SU-DHL-6 (cell line): ENCODE results near the gene MYH8.

Experiments
- EZH2phosphoT487 ChIP-seq: fragments of 200-600 bp; sonication (generic), shearing (Covaris generic); conservative IDR thresholded peaks from 2 replicates; pipeline ENCODE4 v1.6.1; 2018; ENCODE audit warnings: mild to moderate bottlenecking, antibody characterized with exemption, low read length, moderate library complexity, mixed read lengths
- TF ChIP-seq, protein P1 (sequence below): fragments of 200-600 bp; sonication (generic); IDR thresholded peaks from one replicate; pipeline ENCODE4 v1.5.1; 2017; ENCODE audit warnings: antibody characterized with exemption, mild to moderate bottlenecking, low read length, moderate library complexity; ENCODE audit not compliant: insufficient read depth, poor library complexity, severe bottlenecking

DNA sequence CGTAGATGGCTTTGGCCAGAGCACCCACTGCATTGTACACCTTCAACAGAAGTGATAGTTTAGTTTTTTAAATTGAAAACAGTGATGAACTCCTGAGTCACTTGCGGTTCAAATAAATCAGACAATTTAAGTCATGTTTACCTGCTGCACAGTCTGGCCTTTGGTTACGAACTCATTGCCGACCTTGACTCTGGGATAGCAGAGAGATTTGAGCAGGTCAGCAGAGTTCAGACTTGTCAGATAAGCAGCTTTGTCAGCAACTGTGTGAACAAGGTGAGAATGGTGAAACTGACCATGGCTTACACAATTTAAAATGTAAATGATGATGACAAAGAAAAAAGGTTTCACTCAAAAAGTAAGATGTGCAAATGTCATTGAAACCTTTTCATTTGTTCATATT lies 38.3 kb upstream of the MYH8 start:
- TF ChIP-seq, protein P1, sequence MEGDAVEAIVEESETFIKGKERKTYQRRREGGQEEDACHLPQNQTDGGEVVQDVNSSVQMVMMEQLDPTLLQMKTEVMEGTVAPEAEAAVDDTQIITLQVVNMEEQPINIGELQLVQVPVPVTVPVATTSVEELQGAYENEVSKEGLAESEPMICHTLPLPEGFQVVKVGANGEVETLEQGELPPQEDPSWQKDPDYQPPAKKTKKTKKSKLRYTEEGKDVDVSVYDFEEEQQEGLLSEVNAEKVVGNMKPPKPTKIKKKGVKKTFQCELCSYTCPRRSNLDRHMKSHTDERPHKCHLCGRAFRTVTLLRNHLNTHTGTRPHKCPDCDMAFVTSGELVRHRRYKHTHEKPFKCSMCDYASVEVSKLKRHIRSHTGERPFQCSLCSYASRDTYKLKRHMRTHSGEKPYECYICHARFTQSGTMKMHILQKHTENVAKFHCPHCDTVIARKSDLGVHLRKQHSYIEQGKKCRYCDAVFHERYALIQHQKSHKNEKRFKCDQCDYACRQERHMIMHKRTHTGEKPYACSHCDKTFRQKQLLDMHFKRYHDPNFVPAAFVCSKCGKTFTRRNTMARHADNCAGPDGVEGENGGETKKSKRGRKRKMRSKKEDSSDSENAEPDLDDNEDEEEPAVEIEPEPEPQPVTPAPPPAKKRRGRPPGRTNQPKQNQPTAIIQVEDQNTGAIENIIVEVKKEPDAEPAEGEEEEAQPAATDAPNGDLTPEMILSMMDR = no peak
- TF ChIP-seq EZH2phosphoT487 = no peak
